HepG2 (cell line): ENCODE data around the gene GLS2. TPM values are rescaled to one million over a fixed set of nuclear protein-coding genes. Genes with fewer than 3 reads are reported as not detected.

Experiments used
- ATAC-seq: fragments of 200-7000 bp; cut with Tn5 transposase; 3 replicates; pipeline ENCODE4 v1.9.1; 2020; ENCODE audit warnings: mild to moderate bottlenecking, moderate library complexity
- BruUV-seq: library from RNA; stranded (reverse); fragments of 400-500 nt; replicated peaks from 2 replicates; lab custom pipeline; 2021; lab: Mats Ljungman, UMichigan
- CTCF ChIA-PET: fragments of 300-600 bp; formaldehyde crosslinking; extraction: SDS; loops from one replicate; lab custom pipeline; 2021; ENCODE audit warnings: low total read pairs, inconsistent platforms, low intra/inter-chr PET ratio; lab: Yijun Ruan, JAX
- POLR2A ChIA-PET: fragments of 350-600 bp; sonication (Branson Sonifier 250); formaldehyde crosslinking; loops from one replicate; lab custom pipeline; 2020; ENCODE audit warnings: antibody characterized with exemption, inconsistent platforms; lab: Yijun Ruan, JAX
- DNase-seq: peaks from one replicate; pipeline ENCODE4 v3.0.0-alpha.2; 2015; ENCODE audit warnings: low spot score
- FAIRE-seq: peaks from 3 replicates; lab custom pipeline; 2011; peaks lifted over from hg19 to GRCh38; lab: Jason Lieb, UNC
- H2AFZ ChIP-seq: one replicate; pipeline ENCODE4 v1.6.1; 2011; ENCODE audit warnings: low read length, inconsistent platforms
- H3K27ac ChIP-seq: fragments of 300-600 bp; 3 replicates; pipeline ENCODE4 v1.8.0; 2011; ENCODE audit warnings: mixed run types, mild to moderate bottlenecking, mixed read lengths, low read length, inconsistent platforms; ENCODE audit not compliant: insufficient read depth; ENCODE audit errors: extremely low read length
- H3K27me3 ChIP-seq, 2 experiments: fragments of 200-600 bp in 1 of 2; 2 replicates in 1 of 2; 3 replicates in 1 of 2; pipeline versions ENCODE4 v1.6.0 to v1.8.0; 2011; ENCODE audit warnings: low read length in 2 of 2, mild to moderate bottlenecking in 2 of 2, moderate library complexity in 2 of 2, inconsistent platforms in 1 of 2; ENCODE audit not compliant: insufficient read depth in 2 of 2, control insufficient read depth in 1 of 2
- H3K36me3 ChIP-seq, 2 experiments: fragments of 200-600 bp in 1 of 2; replicated peaks in 1 of 2; 2 replicates in 1 of 2; 3 replicates in 1 of 2; pipeline versions ENCODE4 v1.5.1 to v1.8.0; 2011; ENCODE audit warnings: low read length in 2 of 2, inconsistent platforms in 1 of 2; ENCODE audit not compliant: insufficient read depth in 2 of 2, control insufficient read depth in 1 of 2
- H3K4me1 ChIP-seq: 2 replicates; pipeline ENCODE4 v1.5.1; 2012; ENCODE audit warnings: low read length, inconsistent platforms; ENCODE audit not compliant: insufficient read depth
- H3K4me2 ChIP-seq: 2 replicates; pipeline ENCODE4 v1.6.0; 2011; ENCODE audit warnings: low read depth, low read length, inconsistent platforms
- H3K4me3 ChIP-seq, 3 experiments: fragments of 200-600 bp in 1 of 3; sonication (generic), shearing (Covaris generic) in 1 of 3; replicated peaks in 1 of 3; 2 replicates each; pipeline ENCODE4 v1.5.1; 2011 to 2016; ENCODE audit warnings: low read length in 3 of 3, inconsistent platforms in 2 of 3, low read depth in 2 of 3, mild to moderate bottlenecking in 2 of 3, control low read depth in 1 of 3, mixed read lengths in 1 of 3; ENCODE audit not compliant: insufficient read depth in 1 of 3
- H3K79me2 ChIP-seq: one replicate; pipeline ENCODE4 v1.6.1; 2011; ENCODE audit warnings: low read length, inconsistent platforms; ENCODE audit not compliant: insufficient read depth
- H3K9ac ChIP-seq: 2 replicates; pipeline ENCODE4 v1.6.0; 2011; ENCODE audit warnings: mild to moderate bottlenecking, low read depth, low read length, inconsistent platforms; ENCODE audit not compliant: insufficient read depth
- H3K9me3 ChIP-seq: 2 replicates; pipeline ENCODE4 v1.5.1; 2012; ENCODE audit warnings: mild to moderate bottlenecking, low read length
- H4K20me1 ChIP-seq: 2 replicates; pipeline ENCODE4 v1.6.0; 2011; ENCODE audit warnings: inconsistent platforms, mild to moderate bottlenecking, low read length, moderate library complexity; ENCODE audit not compliant: insufficient read depth
- ATF7-NPFF ChIP-seq: sonication (generic); formaldehyde crosslinking; IDR thresholded peaks from 2 replicates; pipeline ENCODE4 v1.8.1; 2023; ENCODE audit warnings: mild to moderate bottlenecking, low read depth, missing genetic modification reagents, moderate library complexity
- CBX5 ChIP-seq: sonication (generic); formaldehyde crosslinking; IDR thresholded peaks from 2 replicates; pipeline ENCODE4 v1.4.0; 2020; ENCODE audit warnings: missing genetic modification reagents, borderline replicate concordance
- FOXO4 ChIP-seq: sonication (generic); formaldehyde crosslinking; conservative IDR thresholded peaks from 2 replicates; pipeline ENCODE4 v1.8.1; 2023; ENCODE audit warnings: missing genetic modification reagents
- KLF11 ChIP-seq: IDR thresholded peaks from 2 replicates; pipeline ENCODE4 v1.6.1; 2016; ENCODE audit warnings: missing compliant biosample characterization
- NCOA1 ChIP-seq: sonication (generic); formaldehyde crosslinking; IDR thresholded peaks from 2 replicates; pipeline ENCODE4 v1.9.0; 2021; ENCODE audit warnings: missing genetic modification reagents
- NR3C1 ChIP-seq: sonication (generic); formaldehyde crosslinking; IDR thresholded peaks from 2 replicates; pipeline ENCODE4 v1.4.0; 2020; ENCODE audit warnings: missing genetic modification reagents
- SYNCRIP ChIP-seq: fragments of 200-400 bp; formaldehyde crosslinking; IDR thresholded peaks from 2 replicates; pipeline ENCODE4 v1.6.1; 2018; ENCODE audit warnings: mild to moderate bottlenecking, low read depth, low read length; ENCODE audit not compliant: insufficient read depth
- TARDBP ChIP-seq: sonication (generic); formaldehyde crosslinking; IDR thresholded peaks from 2 replicates; pipeline ENCODE4 v1.8.0; 2022; ENCODE audit warnings: mild to moderate bottlenecking, missing genetic modification reagents
- THAP9 ChIP-seq: sonication (generic); formaldehyde crosslinking; IDR thresholded peaks from 2 replicates; pipeline ENCODE4; 2020; ENCODE audit warnings: missing genetic modification reagents, mild to moderate bottlenecking, borderline replicate concordance
- ZC3H13 ChIP-seq: sonication (generic); formaldehyde crosslinking; IDR thresholded peaks from 2 replicates; pipeline ENCODE4 v1.8.1; 2023; ENCODE audit warnings: mild to moderate bottlenecking, missing genetic modification reagents, moderate library complexity
- ZNF230 ChIP-seq: sonication (generic); formaldehyde crosslinking; IDR thresholded peaks from 2 replicates; pipeline ENCODE4 v1.4.0; 2020; ENCODE audit warnings: mild to moderate bottlenecking, missing genetic modification reagents
- ZNF468 ChIP-seq: sonication (generic); formaldehyde crosslinking; IDR thresholded peaks from 2 replicates; pipeline ENCODE4 v1.8.0; 2022; ENCODE audit warnings: mild to moderate bottlenecking, moderate library complexity, missing genetic modification reagents
- WGBS: methylation state at CpG from one replicate; pipeline ENCODE4 v1.1.6; 2017; ENCODE audit warnings: low lambda C conversion rate; 5-methylcytosine and 5-hydroxymethylcytosine counted together
- in situ Hi-C: cut with HindIII; loops from 2 replicates; pipeline ENCODE4 v1.10.0; 2017; ENCODE audit warnings: low pct_unique_long_range_greater_than_20kb; ENCODE audit not compliant: extremely low pct_ligation_motif_present
- intact Hi-C: fragments of 100-400 bp; cut with micrococcal nuclease; formaldehyde crosslinking; loops from one replicate; pipeline ENCODE4 v1.10.0; 2022; ENCODE audit not compliant: unreplicated experiment
- polyA plus RNA-seq, 8 experiments: library from polyadenylated mRNA; depleted of rRNA in 3 of 8; stranded (reverse) in 7 of 8; unstranded in 1 of 8; fragments of >200 nt; fragmentation: Illumina TruSeq in 4 of 8; extraction: Trizol in 4 of 8; gene quantifications; 2 replicates each; pipeline versions ENCODE4 v1.2.1 to v1.2.3, GENCODE V29; 2011 to 2016; ENCODE audit warnings: low read depth in 4 of 8, missing spikeins in 1 of 8, mixed read lengths in 1 of 8; ENCODE audit not compliant: insufficient read depth in 1 of 8
- total RNA-seq, 5 experiments: library from RNA; depleted of rRNA; stranded (reverse); fragments of >200 nt; fragmentation: Illumina TruSeq; extraction: Trizol; gene quantifications; 2 replicates each; pipeline ENCODE4 v1.2.3, GENCODE V29; 2016; ENCODE audit warnings: low read depth in 1 of 5
- TF ChIP-seq, protein P1 (sequence below): sonication (generic); formaldehyde crosslinking; IDR thresholded peaks from 2 replicates; pipeline ENCODE4 v1.5.1; 2020; ENCODE audit warnings: missing genetic modification reagents, mild to moderate bottlenecking, borderline replicate concordance
- TF ChIP-seq, protein P2 (sequence below): sonication (generic); formaldehyde crosslinking; IDR thresholded peaks from 2 replicates; pipeline ENCODE4 v1.5.1; 2020; ENCODE audit warnings: mild to moderate bottlenecking, missing genetic modification reagents, moderate library complexity
- TF ChIP-seq, protein P3 (sequence below): sonication (generic); formaldehyde crosslinking; IDR thresholded peaks from 2 replicates; pipeline ENCODE4 v1.4.0; 2020; ENCODE audit warnings: mild to moderate bottlenecking, low read depth, missing genetic modification reagents
- TF ChIP-seq, protein P4 (sequence below): sonication (generic); formaldehyde crosslinking; IDR thresholded peaks from 2 replicates; pipeline ENCODE4 v1.5.1; 2020; ENCODE audit warnings: missing genetic modification reagents, mild to moderate bottlenecking, borderline replicate concordance

GLS2 gene
- total and polyA plus RNA-seq, 2 of the 13 experiments (the other 11 are each of a cell fraction or from before 2014, with no cell fraction given) = 8.6 to 12.2 TPM

DNA sequence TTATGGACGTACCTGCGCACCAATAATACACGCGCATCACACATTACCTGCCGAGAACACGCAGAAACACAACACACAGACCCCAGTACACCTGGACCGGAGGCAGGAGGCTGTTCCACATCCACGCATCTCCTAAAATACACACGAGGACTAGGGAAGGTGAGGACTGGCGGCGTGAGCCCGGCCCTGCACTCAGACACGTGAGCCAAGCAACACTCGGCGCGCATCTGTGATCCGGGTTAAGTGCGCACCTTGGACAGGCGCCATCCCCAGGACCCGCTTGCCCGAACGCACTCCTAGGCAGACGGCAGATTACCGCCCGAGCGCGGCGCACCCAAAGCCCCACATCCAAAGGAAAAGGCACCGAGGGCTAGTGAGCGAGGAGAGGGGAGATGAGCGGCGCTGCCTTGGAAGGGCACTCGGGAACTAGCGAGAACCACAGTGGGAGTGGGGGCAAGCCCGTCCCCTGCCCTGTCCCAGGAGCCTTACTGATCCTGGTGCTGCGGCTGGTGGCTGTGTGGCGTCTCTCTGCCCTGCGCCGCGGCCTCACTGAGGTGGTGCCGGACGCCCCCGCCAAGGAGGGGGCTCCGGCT is 417 bp downstream of the GLS2 start:
- no TSS peak for BruUV-seq
- TF ChIP-seq THAP9 (CRISPR knock-in tag) (0 out of 2 replicates have a peak, but pooled peaks have one; percentile 15), ATF7-NPFF (CRISPR knock-in tag) (no peak), NR3C1 (CRISPR knock-in tag) (no peak), TARDBP (CRISPR knock-in tag) (no peak), ZC3H13 (CRISPR knock-in tag) (no peak), FOXO4 (CRISPR knock-in tag) (0 out of 2 replicates have a peak, but pooled peaks have one; percentile 28), CBX5 (no peak), ZNF230 (CRISPR knock-in tag) (no peak; the same call in 1 of the 2 replicates), SYNCRIP (no peak), ZNF468 (no peak), NCOA1 (CRISPR knock-in tag) (no peak), KLF11 (CRISPR knock-in tag) (no peak)
- TF ChIP-seq, protein P1, sequence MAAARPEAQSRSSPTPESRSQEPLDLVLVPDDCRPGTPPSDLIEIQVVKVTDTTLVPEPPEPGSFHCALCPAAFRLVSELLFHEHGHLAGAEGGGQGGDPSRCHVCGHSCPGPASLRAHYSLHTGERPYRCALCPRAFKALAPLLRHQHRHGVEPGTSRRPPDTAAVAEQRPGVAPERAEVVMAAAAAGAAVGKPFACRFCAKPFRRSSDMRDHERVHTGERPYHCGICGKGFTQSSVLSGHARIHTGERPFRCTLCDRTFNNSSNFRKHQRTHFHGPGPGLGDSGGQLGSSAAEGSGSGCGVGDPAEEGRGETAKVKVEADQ (CRISPR knock-in tag) = no peak
- TF ChIP-seq, protein P2, sequence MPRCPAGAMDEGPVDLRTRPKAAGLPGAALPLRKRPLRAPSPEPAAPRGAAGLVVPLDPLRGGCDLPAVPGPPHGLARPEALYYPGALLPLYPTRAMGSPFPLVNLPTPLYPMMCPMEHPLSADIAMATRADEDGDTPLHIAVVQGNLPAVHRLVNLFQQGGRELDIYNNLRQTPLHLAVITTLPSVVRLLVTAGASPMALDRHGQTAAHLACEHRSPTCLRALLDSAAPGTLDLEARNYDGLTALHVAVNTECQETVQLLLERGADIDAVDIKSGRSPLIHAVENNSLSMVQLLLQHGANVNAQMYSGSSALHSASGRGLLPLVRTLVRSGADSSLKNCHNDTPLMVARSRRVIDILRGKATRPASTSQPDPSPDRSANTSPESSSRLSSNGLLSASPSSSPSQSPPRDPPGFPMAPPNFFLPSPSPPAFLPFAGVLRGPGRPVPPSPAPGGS (CRISPR knock-in tag) = no peak
- TF ChIP-seq, protein P3, sequence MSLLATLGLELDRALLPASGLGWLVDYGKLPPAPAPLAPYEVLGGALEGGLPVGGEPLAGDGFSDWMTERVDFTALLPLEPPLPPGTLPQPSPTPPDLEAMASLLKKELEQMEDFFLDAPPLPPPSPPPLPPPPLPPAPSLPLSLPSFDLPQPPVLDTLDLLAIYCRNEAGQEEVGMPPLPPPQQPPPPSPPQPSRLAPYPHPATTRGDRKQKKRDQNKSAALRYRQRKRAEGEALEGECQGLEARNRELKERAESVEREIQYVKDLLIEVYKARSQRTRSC (CRISPR knock-in tag) = no peak
- TF ChIP-seq, protein P4, sequence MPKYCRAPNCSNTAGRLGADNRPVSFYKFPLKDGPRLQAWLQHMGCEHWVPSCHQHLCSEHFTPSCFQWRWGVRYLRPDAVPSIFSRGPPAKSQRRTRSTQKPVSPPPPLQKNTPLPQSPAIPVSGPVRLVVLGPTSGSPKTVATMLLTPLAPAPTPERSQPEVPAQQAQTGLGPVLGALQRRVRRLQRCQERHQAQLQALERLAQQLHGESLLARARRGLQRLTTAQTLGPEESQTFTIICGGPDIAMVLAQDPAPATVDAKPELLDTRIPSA (CRISPR knock-in tag) = no peak

More for the DNA sequence above, 417 bp downstream of the GLS2 start:
- Histone ChIP-seq H3K79me2 (no peaks in the 10 kb centered on the region), H3K9ac (peak overlapping the region; percentile 61), H4K20me1 (no peaks in the 10 kb centered on the region), H3K4me1 (peaks cover 34% of the 10 kb centered on the region), H3K27me3 (no peaks in the 10 kb centered on the region), H3K4me3 (peak overlapping the region; percentile 65 to 85 (median 79)), H3K27ac (no peak overlapping the region), H3K9me3 (no peaks in the 10 kb centered on the region), H3K4me2 (peak overlapping the region; percentile 93), H3K36me3 (no peaks in the 10 kb centered on the region), H2AFZ (no peak overlapping the region)
- intact Hi-C loops (no loop called here), in situ Hi-C loops (no loop called here)
- peak; percentile 32 for DNase-seq
- FAIRE-seq = no peak
- ChIA-PET POLR2A (interaction anchor here (0.6 to 1.8 kb wide), 13 partner anchors 10 to 359 kb away, joined by 3 to 10 read pairs (median 3); partner anchors contain the start of genes APOF, CNPY2, COQ10A and ESYT1), CTCF (no interaction called here)
- ATAC-seq = peak; percentile 83
- 79% methylated on average over 6 of the region's 44 CpGs for WGBS
